Stimulated activated naive CD8-positive, alpha-beta T cell treated with anti-CD3 and anti-CD28 coated beads, Interleukin-15, amount 100 ng/mL, for 72 hours (primary cell): Measurements from ENCODE around the gene PGAM2.

Source experiments
- ATAC-seq: fragments of 150-1000 bp; cut with Tn5 transposase; 2 replicates; pipeline ENCODE4 v1.10.0; 2021; ENCODE audit warnings: mild to moderate bottlenecking, moderate library complexity
- DNase-seq, 2 donors: peaks; one replicate each; pipeline ENCODE4 v3.0.0; 2021 to 2022
- H3K27ac Mint-ChIP-seq, 2 donors: one replicate each; pipeline ENCODE4 v1.8.0; 2022; ENCODE audit warnings: mild to moderate bottlenecking in 2 of 2, mixed read lengths in 2 of 2, moderate library complexity in 2 of 2
- H3K27me3 Mint-ChIP-seq: one replicate; pipeline ENCODE4 v1.8.0; 2022; ENCODE audit warnings: mixed read lengths
- H3K4me1 Mint-ChIP-seq: one replicate; pipeline ENCODE4 v1.8.0; 2022; ENCODE audit warnings: mild to moderate bottlenecking, mixed read lengths
- H3K4me3 Mint-ChIP-seq, 2 donors: one replicate each; pipeline ENCODE4 v1.8.0; 2022; ENCODE audit warnings: mild to moderate bottlenecking in 2 of 2, mixed read lengths in 2 of 2, moderate library complexity in 1 of 2
- H3K9me3 Mint-ChIP-seq, 2 donors: one replicate each; pipeline ENCODE4 v1.8.0; 2022; ENCODE audit warnings: mixed read lengths in 2 of 2

The PGAM2 gene

DNA sequence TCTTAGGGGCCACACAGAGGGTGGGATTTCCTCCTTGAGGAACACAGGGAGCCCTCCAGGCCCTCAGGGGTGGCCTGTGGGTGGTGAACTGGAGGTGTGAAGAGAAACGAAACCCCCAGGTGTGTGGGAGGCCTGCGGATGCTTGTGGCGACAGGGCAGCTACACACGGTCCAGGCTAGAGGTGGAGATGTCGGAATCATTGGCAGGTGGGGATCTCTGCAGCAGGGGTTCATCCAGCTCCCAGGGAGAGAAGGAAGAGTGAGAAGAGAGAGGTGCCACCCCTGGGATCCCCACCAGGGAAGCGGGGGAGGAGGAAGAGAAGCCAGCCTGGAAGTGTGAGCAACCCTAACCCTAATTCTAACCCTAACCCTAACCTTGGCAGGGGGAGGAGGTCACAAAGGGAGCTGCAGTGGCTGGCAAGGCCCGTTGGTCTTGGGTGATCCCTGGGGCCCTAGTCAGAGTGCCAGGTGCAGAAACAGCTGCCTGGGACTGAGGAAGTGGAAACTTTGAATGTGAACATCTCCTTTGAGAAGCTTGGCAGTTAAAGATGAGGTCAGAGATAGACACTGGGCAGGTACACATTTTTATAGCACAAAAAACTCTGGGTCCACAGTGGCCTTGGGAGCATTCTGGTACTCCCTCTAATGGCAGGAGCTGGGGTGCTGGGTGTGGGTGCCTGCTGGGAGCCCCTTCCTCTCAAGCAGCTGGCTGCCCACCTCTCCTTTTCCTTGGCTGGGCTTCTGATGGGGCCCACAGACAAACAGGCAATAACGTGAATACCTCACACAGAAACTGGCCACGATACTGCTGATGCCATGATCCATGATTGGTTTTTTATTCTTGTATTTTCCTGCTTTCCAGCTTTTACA, 31.9 kb upstream of the PGAM2 start:
- H3K4me3 Mint-ChIP-seq = peak overlapping the region; percentile 14 to 55
- H3K27ac Mint-ChIP-seq = peak overlapping the region; percentile 22 to 44
- peaks cover 34% of the 10 kb centered on the region for H3K4me1 Mint-ChIP-seq
- H3K9me3 Mint-ChIP-seq = no peaks in the 10 kb centered on the region
- peaks cover 2% of the 10 kb centered on the region for H3K27me3 Mint-ChIP-seq
- DNase-seq = no peak
- ATAC-seq = peak; percentile 73

DNA sequence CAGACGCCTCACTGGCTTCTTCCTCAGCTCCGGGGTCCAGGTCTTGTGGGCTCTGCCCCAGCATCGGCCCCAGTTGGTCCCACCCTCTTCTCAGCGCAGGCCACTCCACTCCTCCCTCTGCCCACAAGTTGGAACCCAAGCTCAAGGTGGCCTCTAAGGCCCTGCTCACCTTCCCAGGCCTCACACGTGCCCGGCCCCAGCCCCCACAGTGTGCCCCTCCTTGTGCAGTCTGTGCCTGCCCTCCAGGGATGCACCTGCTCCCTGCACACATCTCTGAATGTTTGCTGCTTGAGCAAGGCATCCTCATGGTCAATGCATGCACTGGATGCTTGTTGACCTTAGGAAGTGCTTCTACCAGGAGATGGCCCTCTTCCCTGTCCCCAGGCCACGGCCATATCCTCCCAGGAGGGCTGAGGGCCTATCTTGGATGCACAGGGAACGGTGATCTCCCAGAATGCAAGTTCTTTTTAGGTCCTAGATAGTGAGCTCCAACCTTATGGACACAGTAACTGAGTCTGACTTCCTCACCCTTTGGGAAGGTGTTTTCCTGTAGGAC, 31.0 kb upstream of the PGAM2 start:
- ATAC-seq (no peak), DNase-seq (no peak)
- Mint-ChIP-seq H3K27me3 (no peaks in the 10 kb centered on the region), H3K4me1 (peaks cover 33% of the 10 kb centered on the region), H3K27ac (no peak overlapping the region), H3K4me3 (peak overlapping the region in 1 of 2 donors; percentile 55), H3K9me3 (no peaks in the 10 kb centered on the region)

DNA sequence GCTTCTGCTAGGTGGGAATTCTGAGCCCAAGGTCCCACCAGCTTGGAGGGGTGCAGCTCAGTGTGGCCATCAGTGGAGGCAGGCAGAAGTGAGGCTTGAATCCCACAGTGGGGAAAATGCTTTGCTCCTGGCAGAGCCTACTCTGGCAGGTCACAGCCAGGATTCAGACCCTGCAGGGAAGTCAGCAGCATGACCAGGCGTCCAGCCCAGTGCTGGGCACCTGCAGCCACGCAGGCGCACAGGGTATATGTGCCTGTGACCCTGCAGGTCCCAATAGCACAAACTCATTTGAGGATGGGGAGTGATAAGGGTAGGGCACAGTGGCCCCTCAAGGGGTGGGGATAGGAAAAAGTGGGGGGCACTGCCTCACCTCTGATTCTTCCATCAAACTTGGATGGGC, 30.4 kb upstream of the PGAM2 start:
- Mint-ChIP-seq H3K9me3 (no peaks in the 10 kb centered on the region), H3K27me3 (no peaks in the 10 kb centered on the region), H3K27ac (no peak overlapping the region), H3K4me1 (peaks cover 33% of the 10 kb centered on the region), H3K4me3 (no peak overlapping the region)
- no peak for ATAC-seq
- DNase-seq = no peak

DNA sequence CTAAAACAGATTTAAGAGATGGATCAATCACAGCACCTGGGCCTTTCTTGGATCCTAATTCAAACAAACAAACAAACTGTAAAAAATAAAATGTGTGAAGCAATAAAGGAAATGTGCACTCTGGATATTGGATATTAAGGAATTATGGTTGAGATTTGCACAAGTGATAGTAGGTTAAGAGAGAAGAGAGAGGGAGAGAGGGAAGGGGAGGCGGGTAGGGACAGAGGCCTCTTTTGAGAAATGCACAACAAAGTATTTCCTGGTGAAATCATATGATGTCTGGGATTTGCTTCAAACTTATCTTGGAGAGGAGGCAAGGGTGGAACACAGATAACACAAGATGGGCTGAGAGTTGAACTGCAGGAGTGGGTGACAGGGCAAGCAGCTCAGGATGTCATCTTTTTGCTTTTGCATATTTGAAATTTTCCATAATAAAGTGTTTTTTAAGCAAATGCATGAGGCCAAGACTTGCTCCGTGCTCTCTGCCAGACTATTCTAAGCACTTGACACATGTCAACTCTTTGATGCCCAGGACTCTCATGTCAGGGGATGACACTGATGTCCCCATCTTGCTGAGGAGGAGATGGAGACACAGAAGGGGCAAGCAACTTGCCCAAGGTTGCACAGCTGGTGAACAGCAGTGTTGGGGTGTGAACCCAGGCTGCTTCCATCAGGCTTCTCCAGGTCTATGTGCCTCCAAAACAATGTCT, 29.7 kb upstream of the PGAM2 start:
- no peaks in the 10 kb centered on the region for H3K27me3 Mint-ChIP-seq
- ATAC-seq (no peak), DNase-seq (no peak)
- peaks cover 33% of the 10 kb centered on the region for H3K4me1 Mint-ChIP-seq
- no peaks in the 10 kb centered on the region for H3K9me3 Mint-ChIP-seq
- no peak overlapping the region for H3K27ac Mint-ChIP-seq
- H3K4me3 Mint-ChIP-seq = no peak overlapping the region

DNA sequence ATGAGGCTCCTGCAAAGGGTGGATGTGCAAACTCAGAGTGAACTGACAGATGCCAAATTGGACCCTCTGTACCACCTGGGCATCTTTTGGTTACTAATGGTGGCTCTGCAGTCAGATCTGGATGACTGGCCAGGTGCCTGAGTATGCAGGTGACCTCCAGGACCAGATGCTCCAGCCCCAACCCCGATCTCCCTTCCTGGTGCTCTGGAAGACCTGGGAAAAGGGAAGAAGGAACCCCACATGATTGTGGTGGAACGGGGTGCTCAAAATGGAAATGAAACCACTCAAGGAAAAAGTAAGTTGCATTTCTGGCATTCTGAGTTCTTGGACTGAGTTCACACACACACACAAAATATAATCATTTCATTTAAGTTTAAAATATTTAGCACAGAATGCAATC, 29.0 kb upstream of the PGAM2 start:
- Mint-ChIP-seq H3K4me1 (peaks cover 33% of the 10 kb centered on the region), H3K27me3 (no peaks in the 10 kb centered on the region), H3K27ac (no peak overlapping the region), H3K4me3 (no peak overlapping the region), H3K9me3 (no peaks in the 10 kb centered on the region)
- no peak for ATAC-seq
- no peak for DNase-seq

DNA sequence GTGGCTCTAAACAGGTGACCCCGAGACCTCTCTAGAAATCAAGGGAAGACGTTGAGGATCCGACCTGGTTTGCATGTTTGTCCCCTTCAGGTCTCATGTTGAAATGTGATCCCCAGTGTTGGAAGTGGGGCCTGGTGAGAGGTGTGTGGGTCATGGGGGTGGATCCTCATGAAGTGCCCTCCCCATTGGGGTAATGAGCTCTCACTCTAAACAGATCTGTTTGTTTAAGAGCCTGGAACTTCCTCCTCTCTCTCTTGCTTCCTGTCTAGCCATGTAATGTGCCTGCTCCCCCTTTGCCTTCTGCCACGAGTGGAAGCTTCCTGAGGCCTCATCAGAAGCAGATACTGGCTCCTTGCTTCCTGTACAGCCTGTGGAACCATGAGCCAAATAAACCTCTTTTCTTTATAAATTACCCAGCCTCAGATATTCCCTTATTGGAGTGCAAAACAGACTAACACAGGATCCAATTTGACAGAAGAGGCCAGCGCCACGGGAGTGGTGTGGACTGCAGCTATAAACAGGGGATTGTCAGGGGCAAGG, 27.8 kb upstream of the PGAM2 start:
- no peak overlapping the region for H3K27ac Mint-ChIP-seq
- no peaks in the 10 kb centered on the region for H3K9me3 Mint-ChIP-seq
- H3K27me3 Mint-ChIP-seq = no peaks in the 10 kb centered on the region
- H3K4me1 Mint-ChIP-seq = peaks cover 35% of the 10 kb centered on the region
- H3K4me3 Mint-ChIP-seq = no peak overlapping the region
- DNase-seq = no peak
- ATAC-seq = no peak

DNA sequence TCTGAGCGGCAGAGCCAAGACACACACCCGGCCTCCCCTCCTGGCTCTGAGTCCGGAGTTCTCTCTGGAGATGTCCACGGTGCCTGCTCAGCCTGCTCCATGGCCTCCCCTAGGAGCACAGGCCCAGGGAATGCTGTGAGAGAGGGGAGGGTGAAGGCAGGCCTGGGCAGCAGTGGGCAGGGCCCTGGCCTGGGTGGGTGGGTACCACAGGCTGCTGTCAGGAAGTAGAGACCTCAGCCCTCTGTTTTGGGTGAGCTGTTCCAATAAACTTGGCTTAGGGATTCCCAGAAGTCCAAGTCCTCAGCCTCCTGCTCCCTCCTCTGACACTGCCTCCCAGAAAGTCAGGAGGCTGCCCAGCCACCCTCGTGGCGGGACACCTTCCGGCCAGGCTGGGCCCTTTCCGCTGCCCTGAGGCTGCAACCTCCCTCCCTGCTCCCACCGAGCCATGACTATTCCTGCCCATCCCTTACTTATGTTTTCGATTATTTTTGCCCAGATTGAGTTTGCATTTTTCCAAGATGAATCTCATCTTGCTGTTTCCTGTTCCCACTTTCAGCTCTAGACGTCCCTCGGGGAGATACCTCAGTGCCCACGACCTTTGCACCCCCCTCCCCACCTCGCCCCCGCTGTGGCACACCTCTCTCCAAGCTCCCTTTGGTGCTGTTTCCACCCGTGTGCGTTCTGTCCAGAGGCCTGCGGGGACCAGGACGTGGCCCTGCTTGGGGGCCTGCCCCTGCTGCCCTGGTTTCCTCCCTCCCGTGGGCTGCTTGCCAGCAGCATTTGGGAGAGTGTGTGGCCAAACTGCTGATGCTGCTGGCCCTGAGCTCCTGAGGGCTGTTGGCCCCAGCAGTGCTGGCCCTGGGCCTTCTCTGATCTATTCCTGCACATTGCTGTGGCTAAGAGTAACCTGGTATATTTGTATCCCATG, 22.8 kb upstream of the PGAM2 start:
- no peaks in the 10 kb centered on the region for H3K27me3 Mint-ChIP-seq
- no peaks in the 10 kb centered on the region for H3K9me3 Mint-ChIP-seq
- ATAC-seq (no peak), DNase-seq (no peak)
- peak overlapping the region in 1 of 2 donors; percentile 36 for H3K27ac Mint-ChIP-seq
- no peak overlapping the region for H3K4me3 Mint-ChIP-seq
- peaks cover 20% of the 10 kb centered on the region for H3K4me1 Mint-ChIP-seq

DNA sequence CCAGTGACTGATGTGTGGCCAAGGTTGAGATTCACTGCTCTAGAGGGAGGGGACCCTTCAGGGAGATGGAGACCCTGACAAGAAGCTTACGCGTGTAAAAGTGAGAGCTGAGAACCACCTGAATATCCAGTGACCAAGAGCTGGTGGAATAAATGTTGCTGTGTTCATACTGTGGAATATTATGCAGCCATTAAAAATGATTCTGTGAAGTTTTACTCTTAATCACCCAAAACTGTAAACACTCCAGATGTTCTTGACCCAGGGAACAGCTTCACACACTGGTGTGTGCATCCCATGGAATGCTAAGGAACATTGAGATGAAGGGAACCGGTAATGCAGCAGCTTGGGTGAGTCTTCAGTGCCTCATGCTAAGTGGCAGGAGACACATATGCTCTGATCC, 21.3 kb upstream of the PGAM2 start:
- Mint-ChIP-seq H3K4me3 (no peak overlapping the region), H3K9me3 (no peaks in the 10 kb centered on the region), H3K4me1 (peaks cover 28% of the 10 kb centered on the region), H3K27me3 (no peaks in the 10 kb centered on the region), H3K27ac (peak overlapping the region in 1 of 2 donors; percentile 15)
- ATAC-seq (no peak), DNase-seq (no peak)

DNA sequence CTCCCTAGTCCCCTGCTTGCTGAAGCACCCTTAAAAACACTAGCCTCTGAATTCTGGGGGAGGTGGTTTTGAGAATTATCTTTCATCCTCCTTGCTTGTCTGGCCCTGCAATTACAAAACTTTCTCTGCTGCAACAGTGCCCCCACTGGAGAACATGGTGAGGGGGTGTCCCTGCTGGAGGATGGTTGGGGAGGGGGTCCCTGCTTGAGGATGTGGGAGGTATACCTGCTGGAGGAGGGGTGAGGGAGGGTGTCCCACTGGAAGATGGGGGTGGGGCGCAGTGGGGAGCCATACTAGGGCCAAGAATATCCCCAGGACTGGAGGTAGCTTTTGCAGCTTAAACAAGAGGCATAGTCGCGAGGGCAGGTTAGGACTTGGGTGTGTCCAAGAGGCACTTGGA, 20.2 kb upstream of the PGAM2 start:
- Mint-ChIP-seq H3K4me3 (no peak overlapping the region), H3K4me1 (peaks cover 39% of the 10 kb centered on the region), H3K27ac (no peak overlapping the region), H3K9me3 (no peaks in the 10 kb centered on the region), H3K27me3 (no peaks in the 10 kb centered on the region)
- ATAC-seq (no peak), DNase-seq (no peak)

DNA sequence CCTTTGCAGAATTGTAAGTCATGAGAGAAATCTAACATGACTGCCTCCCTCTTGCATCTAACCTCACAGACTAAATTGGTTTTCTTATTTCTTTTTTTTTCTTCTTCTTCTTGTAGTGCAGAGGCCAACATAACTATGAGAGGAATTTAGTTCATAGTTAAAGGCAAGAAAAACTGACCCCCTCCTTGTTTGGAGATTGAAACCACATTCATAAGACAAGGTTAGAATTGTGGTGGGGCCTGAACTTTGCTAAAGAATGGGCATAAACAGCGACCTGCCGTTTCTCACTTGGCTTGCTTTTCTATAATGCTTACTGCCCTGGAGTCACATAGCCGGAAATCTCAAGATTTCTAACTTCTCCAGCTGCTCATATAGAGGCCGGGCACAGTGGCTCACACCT, 19.3 kb upstream of the PGAM2 start:
- ATAC-seq = no peak
- Mint-ChIP-seq H3K9me3 (no peaks in the 10 kb centered on the region), H3K4me3 (no peak overlapping the region), H3K4me1 (peaks cover 47% of the 10 kb centered on the region), H3K27ac (no peak overlapping the region), H3K27me3 (no peaks in the 10 kb centered on the region)
- no peak for DNase-seq

DNA sequence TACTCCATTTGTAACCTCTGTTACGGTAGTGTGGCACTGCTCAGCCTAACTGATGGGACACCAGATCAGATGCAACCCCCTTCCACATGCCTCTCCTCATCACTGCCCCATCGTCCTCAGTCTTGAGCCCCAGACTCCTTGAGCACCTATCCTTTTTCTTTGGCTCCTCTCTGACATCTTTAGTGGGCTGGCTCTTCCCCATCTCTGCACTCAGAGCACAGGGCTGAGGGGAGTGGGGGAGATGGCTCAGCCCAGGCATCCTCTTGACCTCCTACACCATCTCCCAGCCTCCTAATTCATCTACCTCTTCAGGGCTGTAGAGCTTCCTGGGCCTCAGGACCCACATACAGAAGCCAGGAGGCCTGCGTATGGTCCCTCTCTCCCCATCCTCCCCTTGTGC, 18.4 kb upstream of the PGAM2 start:
- ATAC-seq (no peak), DNase-seq (no peak)
- Mint-ChIP-seq H3K4me1 (peaks cover 56% of the 10 kb centered on the region), H3K27me3 (no peaks in the 10 kb centered on the region), H3K4me3 (peak overlapping the region in 1 of 2 donors; percentile 26), H3K27ac (no peak overlapping the region), H3K9me3 (no peaks in the 10 kb centered on the region)

DNA sequence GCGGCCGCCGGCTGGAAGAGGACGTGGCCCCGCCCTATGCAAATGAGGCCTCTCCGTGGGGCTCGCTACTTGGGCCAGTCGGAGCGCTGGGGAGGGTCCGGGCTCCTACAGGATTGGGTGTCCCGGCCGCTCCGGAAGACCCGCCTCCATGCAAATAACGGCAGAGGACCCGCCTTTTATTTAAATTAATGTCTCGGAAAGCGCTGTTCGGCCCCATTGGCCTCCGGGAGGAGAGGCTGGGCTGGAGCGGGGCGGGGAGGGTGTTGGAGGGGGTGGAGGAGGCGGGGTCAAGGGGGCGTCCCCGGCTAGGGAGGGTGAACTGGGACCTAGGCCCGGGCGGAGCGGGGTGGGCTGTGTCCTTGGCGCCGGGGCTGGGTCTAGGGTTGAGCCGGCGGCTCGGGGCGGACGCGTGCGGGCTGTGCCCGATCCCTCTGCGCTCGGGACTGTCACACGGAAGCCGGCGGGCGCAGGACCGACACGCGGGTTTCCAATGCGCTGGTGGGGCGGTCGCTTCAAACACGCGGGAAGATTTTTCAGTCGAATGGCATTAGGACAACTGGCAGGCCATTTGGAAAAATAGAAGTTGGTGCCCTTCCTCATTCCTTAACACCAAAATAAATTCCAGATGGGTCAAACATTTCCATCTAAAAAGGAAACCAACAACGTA, 17.3 kb upstream of the PGAM2 start:
- Mint-ChIP-seq H3K27ac (peak overlapping the region; percentile 89), H3K4me1 (peaks cover 58% of the 10 kb centered on the region), H3K4me3 (peak overlapping the region; percentile 86 to 89), H3K27me3 (no peaks in the 10 kb centered on the region), H3K9me3 (no peaks in the 10 kb centered on the region)
- ATAC-seq = peak; percentile 94
- DNase-seq = peak; percentile 97 to 99

DNA sequence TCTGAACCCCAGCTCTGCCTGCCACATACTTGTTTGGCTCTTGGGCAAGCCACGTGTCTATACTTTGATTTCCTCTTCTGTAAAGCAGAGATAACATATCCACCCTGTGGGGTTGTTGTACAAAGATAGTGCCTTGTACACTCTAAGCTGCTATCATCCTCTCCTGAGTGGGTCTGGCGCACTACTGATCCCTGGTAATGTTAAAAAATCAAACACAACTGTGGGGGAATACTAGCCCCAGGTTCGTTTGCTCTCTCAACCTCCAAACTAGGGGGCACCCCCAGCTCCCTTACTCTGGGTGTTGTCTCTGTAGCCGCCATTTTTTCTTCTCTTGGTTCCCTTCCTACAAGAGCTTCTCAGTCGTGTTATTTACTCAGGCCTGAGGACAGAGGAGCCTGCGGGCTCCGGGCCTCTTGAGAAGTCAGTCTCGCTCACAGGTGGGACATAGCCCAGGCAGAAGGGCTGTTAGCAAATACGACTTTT, 15.9 kb upstream of the PGAM2 start:
- Mint-ChIP-seq H3K4me3 (peak overlapping the region; percentile 86 to 89), H3K4me1 (peaks cover 72% of the 10 kb centered on the region), H3K27me3 (no peaks in the 10 kb centered on the region), H3K27ac (peak overlapping the region; percentile 92 to 97), H3K9me3 (no peaks in the 10 kb centered on the region)
- DNase-seq = peak in 1 of 2 donors; percentile 47
- ATAC-seq = no peak

DNA sequence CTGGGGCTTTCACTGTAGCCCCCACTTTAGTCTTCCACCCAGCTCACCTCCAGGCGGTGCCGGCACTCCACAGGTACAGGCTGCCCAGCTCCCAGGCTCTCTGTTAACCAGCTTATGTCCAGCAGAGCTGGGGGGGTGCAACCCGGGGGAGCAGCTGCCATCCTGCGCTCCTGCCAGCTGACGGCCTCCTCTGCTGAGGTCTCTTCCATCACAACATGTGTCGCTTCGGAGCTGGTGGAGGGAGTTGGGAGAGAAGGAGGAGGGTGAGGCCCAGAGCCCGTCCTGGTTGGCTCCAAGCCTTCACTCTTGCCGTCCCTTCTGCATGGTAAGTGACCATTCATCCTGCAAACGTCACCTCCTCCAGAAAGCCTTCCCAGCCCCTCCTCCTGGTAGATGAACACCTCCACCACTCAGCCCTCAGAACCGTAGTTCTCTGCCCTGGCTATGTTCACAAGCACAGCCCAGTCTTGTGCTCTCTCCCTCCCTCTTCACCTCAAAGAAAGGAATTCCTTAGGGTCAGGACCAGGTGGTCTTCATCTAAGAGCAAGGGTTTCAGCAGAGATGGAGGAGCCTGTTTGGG, 15.4 kb upstream of the PGAM2 start:
- H3K4me1 Mint-ChIP-seq = peaks cover 74% of the 10 kb centered on the region
- ATAC-seq (no peak), DNase-seq (no peak)
- H3K4me3 Mint-ChIP-seq = peak overlapping the region; percentile 86 to 89
- no peaks in the 10 kb centered on the region for H3K9me3 Mint-ChIP-seq
- H3K27me3 Mint-ChIP-seq = no peaks in the 10 kb centered on the region
- peak overlapping the region; percentile 92 to 97 for H3K27ac Mint-ChIP-seq
